Measurements from ENCODE around the gene GIPC3.

Gene GIPC3

GRCh38 chr19:3554254-3555083, 30.8 kb upstream of the GIPC3 start:
- Histone ChIP-seq H3K79me2 (ENCODE audit: control insufficient read depth, insufficient read depth, low read length) (no peaks in the 10 kb centered on the region), H3K4me3 (ENCODE audit: low read length) (no peak overlapping the region), H3K27ac (ENCODE audit: low read depth, low read length) (no peak overlapping the region), H2BK15ac (replicated peaks; ENCODE audit: low read depth) (no peak overlapping the region), H3K36me3 (ENCODE audit: control insufficient read depth, insufficient read depth, low read length) (no peaks in the 10 kb centered on the region), H2BK5ac (ENCODE audit: low read length) (no peak overlapping the region), H4K8ac (ENCODE audit: low read depth, low read length) (no peak overlapping the region), H4K5ac (ENCODE audit: low read length) (no peak overlapping the region), H3K9ac (ENCODE audit: low read length) (no peak overlapping the region), H3K27me3 (ENCODE audit: insufficient read depth, low read length, poor library complexity) (no peaks in the 10 kb centered on the region), H3K56ac (ENCODE audit: low read length) (no peak overlapping the region), H3K18ac (ENCODE audit: low read length) (no peak overlapping the region), H2BK120ac (ENCODE audit: low read depth, low read length) (no peak overlapping the region), H3K4me1 (ENCODE audit: control insufficient read depth, low read depth, low read length) (no peaks in the 10 kb centered on the region), H3K4ac (ENCODE audit: low read depth, low read length) (no peak overlapping the region), H3K4me2 (ENCODE audit: low read length) (no peak overlapping the region), H3K23ac (ENCODE audit: low read length) (no peak overlapping the region), H3K79me1 (ENCODE audit: low read length) (peaks cover 6% of the 10 kb centered on the region), H2AK5ac (ENCODE audit: low read length) (no peak overlapping the region)
- no CpG with 5 or more reads among the region's 21 CpGs for WGBS (ENCODE audit: extremely low coverage, insufficient coverage, low lambda C conversion rate)
- DNase-seq: no peak

GRCh38 chr19:3555653-3556422, 29.4 kb upstream of the GIPC3 start:
- Histone ChIP-seq H2BK120ac (ENCODE audit: low read depth, low read length) (no peak overlapping the region), H4K5ac (ENCODE audit: low read length) (no peak overlapping the region), H3K56ac (ENCODE audit: low read length) (no peak overlapping the region), H3K4ac (ENCODE audit: low read depth, low read length) (no peak overlapping the region), H3K18ac (ENCODE audit: low read length) (no peak overlapping the region), H3K9ac (ENCODE audit: low read length) (no peak overlapping the region), H3K79me2 (ENCODE audit: control insufficient read depth, insufficient read depth, low read length) (no peaks in the 10 kb centered on the region), H3K27ac (ENCODE audit: low read depth, low read length) (no peak overlapping the region), H2BK5ac (ENCODE audit: low read length) (no peak overlapping the region), H2BK15ac (replicated peaks; ENCODE audit: low read depth) (no peak overlapping the region), H2AK5ac (ENCODE audit: low read length) (no peak overlapping the region), H3K23ac (ENCODE audit: low read length) (no peak overlapping the region), H3K4me2 (ENCODE audit: low read length) (no peak overlapping the region), H4K8ac (ENCODE audit: low read depth, low read length) (no peak overlapping the region), H3K4me3 (ENCODE audit: low read length) (no peak overlapping the region), H3K79me1 (ENCODE audit: low read length) (peaks cover 6% of the 10 kb centered on the region), H3K27me3 (ENCODE audit: insufficient read depth, low read length, poor library complexity) (no peaks in the 10 kb centered on the region), H3K36me3 (ENCODE audit: control insufficient read depth, insufficient read depth, low read length) (no peaks in the 10 kb centered on the region), H3K4me1 (ENCODE audit: control insufficient read depth, low read depth, low read length) (no peaks in the 10 kb centered on the region)
- no peak for DNase-seq
- no CpG with 5 or more reads among the region's 15 CpGs for WGBS (ENCODE audit: extremely low coverage, insufficient coverage, low lambda C conversion rate)

- no peaks in the 10 kb centered on the region for H3K36me3 ChIP-seq (ENCODE audit: control insufficient read depth, insufficient read depth, low read length)
- H3K9ac ChIP-seq (ENCODE audit: low read length): peak overlapping the region; percentile 90
- no peak overlapping the region for H3K4ac ChIP-seq (ENCODE audit: low read depth, low read length)
- H2BK15ac ChIP-seq (replicated peaks; ENCODE audit: low read depth): no peak overlapping the region
- H3K27ac ChIP-seq (ENCODE audit: low read depth, low read length): no peak overlapping the region
- no peaks in the 10 kb centered on the region for H3K27me3 ChIP-seq (ENCODE audit: insufficient read depth, low read length, poor library complexity)
- no peak overlapping the region for H4K8ac ChIP-seq (ENCODE audit: low read depth, low read length)
- no peaks in the 10 kb centered on the region for H3K79me2 ChIP-seq (ENCODE audit: control insufficient read depth, insufficient read depth, low read length)
- H3K18ac ChIP-seq (ENCODE audit: low read length): no peak overlapping the region
- no peaks in the 10 kb centered on the region for H3K4me1 ChIP-seq (ENCODE audit: control insufficient read depth, low read depth, low read length)
- peak overlapping the region; percentile 85 for H3K4me3 ChIP-seq (ENCODE audit: low read length)
- H2BK120ac ChIP-seq (ENCODE audit: low read depth, low read length): no peak overlapping the region
- H3K23ac ChIP-seq (ENCODE audit: low read length): no peak overlapping the region
- H3K4me2 ChIP-seq (ENCODE audit: low read length): peak overlapping the region; percentile 91
- no CpG with 5 or more reads among the region's 9 CpGs for WGBS (ENCODE audit: extremely low coverage, insufficient coverage, low lambda C conversion rate)
- H2BK5ac ChIP-seq (ENCODE audit: low read length): no peak overlapping the region
- peaks cover 6% of the 10 kb centered on the region for H3K79me1 ChIP-seq (ENCODE audit: low read length)
- no peak overlapping the region for H2AK5ac ChIP-seq (ENCODE audit: low read length)
- no peak overlapping the region for H4K5ac ChIP-seq (ENCODE audit: low read length)
- no peak for DNase-seq
- H3K56ac ChIP-seq (ENCODE audit: low read length): peak overlapping the region; percentile 96
Measured at GRCh38 chr19:3556423-3556977, 28.8 kb upstream of the GIPC3 start.

GRCh38 chr19:3556978-3557460, 28.3 kb upstream of the GIPC3 start:
- H4K5ac ChIP-seq (ENCODE audit: low read length): no peak overlapping the region
- H3K79me1 ChIP-seq (ENCODE audit: low read length): peaks cover 6% of the 10 kb centered on the region

GRCh38 chr19:3557461-3558248, 27.6 kb upstream of the GIPC3 start, which contains the start of gene MFSD12:
TSS of gene MFSD12 (minus strand) at chr19:3557586. CDS start at chr19:3557403, 183 bp downstream.
- H3K36me3 ChIP-seq (ENCODE audit: control insufficient read depth, insufficient read depth, low read length): no peaks in the 10 kb centered on the region
- H3K4me1 ChIP-seq (ENCODE audit: control insufficient read depth, low read depth, low read length): no peaks in the 10 kb centered on the region
- H3K79me1 ChIP-seq (ENCODE audit: low read length): peaks cover 6% of the 10 kb centered on the region
- no peak within 1 kb of the TSS for H2BK5ac ChIP-seq (ENCODE audit: low read length)
- peak within 1 kb of the TSS; percentile 85 for H3K4me3 ChIP-seq (ENCODE audit: low read length)
- no peak within 1 kb of the TSS for H3K27ac ChIP-seq (ENCODE audit: low read depth, low read length)
- no peak within 1 kb of the TSS for H3K4ac ChIP-seq (ENCODE audit: low read depth, low read length)
- H3K18ac ChIP-seq (ENCODE audit: low read length): peak within 1 kb of the TSS; percentile 55
- H3K23ac ChIP-seq (ENCODE audit: low read length): no peak within 1 kb of the TSS
- no peaks in the 10 kb centered on the region for H3K27me3 ChIP-seq (ENCODE audit: insufficient read depth, low read length, poor library complexity)
- no peak within 1 kb of the TSS for H4K8ac ChIP-seq (ENCODE audit: low read depth, low read length)
- peak within 1 kb of the TSS; percentile 33 for H2BK120ac ChIP-seq (ENCODE audit: low read depth, low read length)
- H3K79me2 ChIP-seq (ENCODE audit: control insufficient read depth, insufficient read depth, low read length): no peaks in the 10 kb centered on the region
- H3K56ac ChIP-seq (ENCODE audit: low read length): peak within 1 kb of the TSS; percentile 96
- H4K5ac ChIP-seq (ENCODE audit: low read length): no peak within 1 kb of the TSS
- peak within 1 kb of the TSS; percentile 91 for H3K4me2 ChIP-seq (ENCODE audit: low read length)
- no peak within 1 kb of the TSS for H2AK5ac ChIP-seq (ENCODE audit: low read length)
- WGBS (ENCODE audit: extremely low coverage, insufficient coverage, low lambda C conversion rate): no CpG with 5 or more reads among the region's 81 CpGs
- no peak within 1 kb of the TSS for H2BK15ac ChIP-seq (replicated peaks; ENCODE audit: low read depth)
- peak within 1 kb of the TSS; percentile 90 for H3K9ac ChIP-seq (ENCODE audit: low read length)
- peak; percentile 94 for DNase-seq

More at GRCh38 chr19:3556978-3557460, 28.3 kb upstream of the GIPC3 start:
- Histone ChIP-seq H3K4me2 (ENCODE audit: low read length) (peak overlapping the region; percentile 91), H3K4me3 (ENCODE audit: low read length) (peak overlapping the region; percentile 85), H2BK120ac (ENCODE audit: low read depth, low read length) (no peak overlapping the region), H3K36me3 (ENCODE audit: control insufficient read depth, insufficient read depth, low read length) (no peaks in the 10 kb centered on the region), H3K9ac (ENCODE audit: low read length) (peak overlapping the region; percentile 90), H3K27me3 (ENCODE audit: insufficient read depth, low read length, poor library complexity) (no peaks in the 10 kb centered on the region), H3K18ac (ENCODE audit: low read length) (peak overlapping the region; percentile 55), H4K8ac (ENCODE audit: low read depth, low read length) (no peak overlapping the region), H3K23ac (ENCODE audit: low read length) (no peak overlapping the region), H3K79me2 (ENCODE audit: control insufficient read depth, insufficient read depth, low read length) (no peaks in the 10 kb centered on the region), H3K27ac (ENCODE audit: low read depth, low read length) (no peak overlapping the region), H2AK5ac (ENCODE audit: low read length) (no peak overlapping the region), H3K4me1 (ENCODE audit: control insufficient read depth, low read depth, low read length) (no peaks in the 10 kb centered on the region), H2BK5ac (ENCODE audit: low read length) (no peak overlapping the region), H3K56ac (ENCODE audit: low read length) (peak overlapping the region; percentile 96), H2BK15ac (replicated peaks; ENCODE audit: low read depth) (no peak overlapping the region), H3K4ac (ENCODE audit: low read depth, low read length) (no peak overlapping the region)
- WGBS (ENCODE audit: extremely low coverage, insufficient coverage, low lambda C conversion rate): no CpG with 5 or more reads among the region's 60 CpGs
- DNase-seq: peak; percentile 49
